NCI-H146 treated with DMSO at 0.1 percent for 48 hours (cell line): Measurements from ENCODE around the gene SPG11.
"Not testable (repeated sequence)": the region's sequence is repeated elsewhere in the genome, so short reads cannot be mapped to it uniquely, and the experiment has no call there.

Experiments
- DNase-seq: peaks from one replicate; lab custom pipeline; 2025; ENCODE audit not compliant: unreplicated experiment; lab: John Stamatoyannopoulos, UW

SPG11 gene, protein sequence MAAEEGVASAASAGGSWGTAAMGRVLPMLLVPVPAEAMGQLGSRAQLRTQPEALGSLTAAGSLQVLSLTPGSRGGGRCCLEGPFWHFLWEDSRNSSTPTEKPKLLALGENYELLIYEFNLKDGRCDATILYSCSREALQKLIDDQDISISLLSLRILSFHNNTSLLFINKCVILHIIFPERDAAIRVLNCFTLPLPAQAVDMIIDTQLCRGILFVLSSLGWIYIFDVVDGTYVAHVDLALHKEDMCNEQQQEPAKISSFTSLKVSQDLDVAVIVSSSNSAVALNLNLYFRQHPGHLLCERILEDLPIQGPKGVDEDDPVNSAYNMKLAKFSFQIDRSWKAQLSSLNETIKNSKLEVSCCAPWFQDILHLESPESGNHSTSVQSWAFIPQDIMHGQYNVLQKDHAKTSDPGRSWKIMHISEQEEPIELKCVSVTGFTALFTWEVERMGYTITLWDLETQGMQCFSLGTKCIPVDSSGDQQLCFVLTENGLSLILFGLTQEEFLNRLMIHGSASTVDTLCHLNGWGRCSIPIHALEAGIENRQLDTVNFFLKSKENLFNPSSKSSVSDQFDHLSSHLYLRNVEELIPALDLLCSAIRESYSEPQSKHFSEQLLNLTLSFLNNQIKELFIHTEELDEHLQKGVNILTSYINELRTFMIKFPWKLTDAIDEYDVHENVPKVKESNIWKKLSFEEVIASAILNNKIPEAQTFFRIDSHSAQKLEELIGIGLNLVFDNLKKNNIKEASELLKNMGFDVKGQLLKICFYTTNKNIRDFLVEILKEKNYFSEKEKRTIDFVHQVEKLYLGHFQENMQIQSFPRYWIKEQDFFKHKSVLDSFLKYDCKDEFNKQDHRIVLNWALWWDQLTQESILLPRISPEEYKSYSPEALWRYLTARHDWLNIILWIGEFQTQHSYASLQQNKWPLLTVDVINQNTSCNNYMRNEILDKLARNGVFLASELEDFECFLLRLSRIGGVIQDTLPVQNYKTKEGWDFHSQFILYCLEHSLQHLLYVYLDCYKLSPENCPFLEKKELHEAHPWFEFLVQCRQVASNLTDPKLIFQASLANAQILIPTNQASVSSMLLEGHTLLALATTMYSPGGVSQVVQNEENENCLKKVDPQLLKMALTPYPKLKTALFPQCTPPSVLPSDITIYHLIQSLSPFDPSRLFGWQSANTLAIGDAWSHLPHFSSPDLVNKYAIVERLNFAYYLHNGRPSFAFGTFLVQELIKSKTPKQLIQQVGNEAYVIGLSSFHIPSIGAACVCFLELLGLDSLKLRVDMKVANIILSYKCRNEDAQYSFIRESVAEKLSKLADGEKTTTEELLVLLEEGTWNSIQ (N-terminal part only)

DNA sequence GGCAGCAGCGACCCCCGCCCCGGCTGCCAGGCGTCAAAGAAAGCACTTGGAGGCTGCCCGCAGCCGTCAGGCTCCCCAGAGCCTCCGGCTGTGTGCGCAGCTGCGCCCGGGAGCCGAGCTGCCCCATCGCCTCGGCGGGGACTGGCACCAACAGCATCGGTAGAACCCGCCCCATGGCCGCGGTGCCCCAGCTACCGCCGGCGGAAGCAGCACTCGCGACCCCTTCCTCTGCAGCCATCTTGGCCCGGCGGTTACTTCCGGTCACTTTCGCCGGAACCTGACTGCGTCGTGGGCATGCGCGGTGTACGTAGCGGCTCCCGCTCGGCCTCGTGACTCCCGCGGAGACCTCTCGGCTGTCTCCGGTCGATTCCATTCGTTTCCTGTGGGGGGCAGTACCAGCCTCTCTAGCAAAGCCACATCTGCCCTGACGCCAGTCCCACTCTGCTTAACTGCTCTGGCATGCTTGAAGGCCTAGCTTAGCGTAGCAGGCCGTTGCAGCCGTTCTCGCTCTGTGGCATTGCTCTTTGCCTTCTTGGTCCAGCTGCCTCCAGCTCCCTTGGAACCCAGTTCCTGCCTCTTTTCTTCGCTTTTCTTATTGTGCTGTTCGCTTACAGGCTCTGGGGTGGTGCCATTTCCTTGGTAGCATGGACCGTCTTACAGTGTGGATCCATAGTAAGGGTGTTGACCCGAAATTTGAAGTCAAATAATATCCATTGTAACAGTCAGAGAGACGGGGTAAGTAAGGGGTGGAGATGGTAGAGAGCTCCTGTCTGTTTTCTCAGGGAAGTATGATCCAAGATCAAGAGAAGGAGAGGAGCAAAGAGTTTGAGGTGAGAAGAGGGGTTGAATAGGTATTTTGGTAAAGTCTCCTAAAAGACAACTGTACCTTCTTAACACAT is at the start of gene SPG11:
SPG11 (minus strand) TSS at position 253 of the 899 bp plus-strand sequence; CDS start at position 238, 15 bp downstream.
- peak; percentile 87 for DNase-seq

DNA sequence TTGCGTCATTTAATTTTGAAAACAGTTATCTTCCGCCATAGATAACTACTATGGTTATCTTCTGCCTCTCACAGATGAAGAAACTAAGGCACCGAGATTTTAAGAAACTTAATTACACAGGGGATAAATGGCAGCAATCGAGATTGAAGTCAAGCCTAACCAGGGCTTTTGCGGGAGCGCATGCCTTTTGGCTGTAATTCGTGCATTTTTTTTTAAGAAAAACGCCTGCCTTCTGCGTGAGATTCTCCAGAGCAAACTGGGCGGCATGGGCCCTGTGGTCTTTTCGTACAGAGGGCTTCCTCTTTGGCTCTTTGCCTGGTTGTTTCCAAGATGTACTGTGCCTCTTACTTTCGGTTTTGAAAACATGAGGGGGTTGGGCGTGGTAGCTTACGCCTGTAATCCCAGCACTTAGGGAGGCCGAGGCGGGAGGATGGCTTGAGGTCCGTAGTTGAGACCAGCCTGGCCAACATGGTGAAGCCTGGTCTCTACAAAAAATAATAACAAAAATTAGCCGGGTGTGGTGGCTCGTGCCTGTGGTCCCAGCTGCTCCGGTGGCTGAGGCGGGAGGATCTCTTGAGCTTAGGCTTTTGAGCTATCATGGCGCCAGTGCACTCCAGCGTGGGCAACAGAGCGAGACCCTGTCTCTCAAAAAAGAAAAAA is 49.0 kb upstream of the SPG11 start:
- DNase-seq = no peak

DNA sequence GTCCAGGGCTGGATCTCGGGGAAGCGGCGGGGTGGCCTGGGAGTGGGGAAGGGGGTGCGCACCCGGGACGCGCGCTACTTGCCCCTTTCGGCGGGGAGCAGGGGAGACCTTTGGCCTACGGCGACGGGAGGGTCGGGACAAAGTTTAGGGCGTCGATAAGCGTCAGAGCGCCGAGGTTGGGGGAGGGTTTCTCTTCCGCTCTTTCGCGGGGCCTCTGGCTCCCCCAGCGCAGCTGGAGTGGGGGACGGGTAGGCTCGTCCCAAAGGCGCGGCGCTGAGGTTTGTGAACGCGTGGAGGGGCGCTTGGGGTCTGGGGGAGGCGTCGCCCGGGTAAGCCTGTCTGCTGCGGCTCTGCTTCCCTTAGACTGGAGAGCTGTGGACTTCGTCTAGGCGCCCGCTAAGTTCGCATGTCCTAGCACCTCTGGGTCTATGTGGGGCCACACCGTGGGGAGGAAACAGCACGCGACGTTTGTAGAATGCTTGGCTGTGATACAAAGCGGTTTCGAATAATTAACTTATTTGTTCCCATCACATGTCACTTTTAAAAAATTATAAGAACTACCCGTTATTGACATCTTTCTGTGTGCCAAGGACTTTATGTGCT is 48.4 kb upstream of the SPG11 start:
- DNase-seq = no peak

DNA sequence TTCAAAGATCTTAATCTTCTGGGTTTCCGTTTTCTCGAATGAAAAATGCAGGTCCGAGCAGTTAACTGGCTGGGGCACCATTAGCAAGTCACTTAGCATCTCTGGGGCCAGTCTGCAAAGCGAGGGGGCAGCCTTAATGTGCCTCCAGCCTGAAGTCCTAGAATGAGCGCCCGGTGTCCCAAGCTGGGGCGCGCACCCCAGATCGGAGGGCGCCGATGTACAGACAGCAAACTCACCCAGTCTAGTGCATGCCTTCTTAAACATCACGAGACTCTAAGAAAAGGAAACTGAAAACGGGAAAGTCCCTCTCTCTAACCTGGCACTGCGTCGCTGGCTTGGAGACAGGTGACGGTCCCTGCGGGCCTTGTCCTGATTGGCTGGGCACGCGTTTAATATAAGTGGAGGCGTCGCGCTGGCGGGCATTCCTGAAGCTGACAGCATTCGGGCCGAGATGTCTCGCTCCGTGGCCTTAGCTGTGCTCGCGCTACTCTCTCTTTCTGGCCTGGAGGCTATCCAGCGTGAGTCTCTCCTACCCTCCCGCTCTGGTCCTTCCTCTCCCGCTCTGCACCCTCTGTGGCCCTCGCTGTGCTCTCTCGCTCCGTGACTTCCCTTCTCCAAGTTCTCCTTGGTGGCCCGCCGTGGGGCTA is 47.8 kb upstream of the SPG11 start, which contains the start of the genes B2M and PATL2:
B2M (plus strand) TSS at position 422 of the 647 bp plus-strand sequence; CDS start at position 452, 30 bp downstream.
PATL2 (minus strand) TSS at position 228 of the 647 bp plus-strand sequence. CDS start 34,833 bp downstream, outside the sequence.
- DNase-seq = peak; percentile 73

DNA sequence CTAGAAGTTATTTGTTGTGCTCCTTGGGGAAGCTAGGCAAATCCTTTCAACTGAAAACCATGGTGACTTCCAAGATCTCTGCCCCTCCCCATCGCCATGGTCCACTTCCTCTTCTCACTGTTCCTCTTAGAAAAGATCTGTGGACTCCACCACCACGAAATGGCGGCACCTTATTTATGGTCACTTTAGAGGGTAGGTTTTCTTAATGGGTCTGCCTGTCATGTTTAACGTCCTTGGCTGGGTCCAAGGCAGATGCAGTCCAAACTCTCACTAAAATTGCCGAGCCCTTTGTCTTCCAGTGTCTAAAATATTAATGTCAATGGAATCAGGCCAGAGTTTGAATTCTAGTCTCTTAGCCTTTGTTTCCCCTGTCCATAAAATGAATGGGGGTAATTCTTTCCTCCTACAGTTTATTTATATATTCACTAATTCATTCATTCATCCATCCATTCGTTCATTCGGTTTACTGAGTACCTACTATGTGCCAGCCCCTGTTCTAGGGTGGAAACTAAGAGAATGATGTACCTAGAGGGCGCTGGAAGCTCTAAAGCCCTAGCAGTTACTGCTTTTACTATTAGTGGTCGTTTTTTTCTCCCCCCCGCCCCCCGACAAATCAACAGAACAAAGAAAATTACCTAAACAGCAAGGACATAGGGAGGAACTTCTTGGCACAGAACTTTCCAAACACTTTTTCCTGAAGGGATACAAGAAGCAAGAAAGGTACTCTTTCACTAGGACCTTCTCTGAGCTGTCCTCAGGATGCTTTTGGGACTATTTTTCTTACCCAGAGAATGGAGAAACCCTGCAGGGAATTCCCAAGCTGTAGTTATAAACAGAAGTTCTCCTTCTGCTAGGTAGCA is 47.0 kb upstream of the SPG11 start:
- DNase-seq = no peak

DNA sequence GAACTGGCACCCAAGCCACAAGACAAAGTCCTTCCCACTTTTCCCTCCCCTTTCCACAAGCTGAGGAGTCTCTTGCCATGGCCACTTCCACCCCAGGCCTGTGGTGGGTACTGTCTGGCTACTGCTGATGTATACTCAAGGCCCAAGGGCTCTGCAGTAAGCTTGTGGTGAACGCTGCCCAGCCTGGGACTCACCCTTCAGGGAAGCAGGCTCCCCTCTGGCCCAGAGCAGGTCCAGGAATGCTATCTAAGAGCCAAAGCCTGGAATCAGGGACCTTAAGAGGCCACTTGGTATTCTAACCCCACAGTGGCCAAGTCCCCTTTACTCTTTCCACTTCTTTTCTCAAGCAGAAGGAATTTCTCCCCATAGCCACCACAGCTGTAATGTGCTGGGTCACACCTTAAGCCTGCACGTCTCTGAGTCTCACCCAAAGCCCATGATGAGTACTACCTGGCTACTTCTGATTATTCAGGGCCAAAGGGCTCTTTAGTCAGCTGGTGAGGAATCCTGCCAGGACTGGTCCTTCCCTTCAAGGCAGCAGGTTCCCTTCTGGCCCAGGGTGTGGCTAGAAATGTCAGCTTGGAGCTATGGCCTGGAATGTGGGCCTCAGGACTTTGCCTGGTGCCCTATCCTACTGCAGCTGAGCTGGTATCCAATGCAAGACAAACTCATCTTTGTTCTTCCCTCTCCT is 43.6 kb upstream of the SPG11 start:
- no peak for DNase-seq

DNA sequence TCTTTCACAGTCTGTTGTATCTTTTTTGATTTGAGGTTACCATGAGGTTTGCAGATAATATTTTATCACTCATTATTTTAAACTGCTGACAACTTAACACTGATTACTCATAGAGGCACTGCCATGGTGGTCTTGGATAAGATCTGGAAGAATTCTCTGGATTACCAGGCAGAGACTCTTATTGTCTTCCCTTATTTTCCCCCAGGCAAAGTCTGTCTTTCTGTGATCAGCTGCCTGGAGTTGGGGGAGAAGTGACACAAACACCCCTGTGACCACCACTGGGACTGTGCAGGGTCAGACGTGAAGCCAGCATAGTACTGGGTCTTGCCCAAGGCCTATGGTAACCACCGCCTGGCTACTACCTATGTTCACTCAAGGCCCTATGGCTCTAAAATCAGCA is 42.9 kb upstream of the SPG11 start:
- DNase-seq = no peak

DNA sequence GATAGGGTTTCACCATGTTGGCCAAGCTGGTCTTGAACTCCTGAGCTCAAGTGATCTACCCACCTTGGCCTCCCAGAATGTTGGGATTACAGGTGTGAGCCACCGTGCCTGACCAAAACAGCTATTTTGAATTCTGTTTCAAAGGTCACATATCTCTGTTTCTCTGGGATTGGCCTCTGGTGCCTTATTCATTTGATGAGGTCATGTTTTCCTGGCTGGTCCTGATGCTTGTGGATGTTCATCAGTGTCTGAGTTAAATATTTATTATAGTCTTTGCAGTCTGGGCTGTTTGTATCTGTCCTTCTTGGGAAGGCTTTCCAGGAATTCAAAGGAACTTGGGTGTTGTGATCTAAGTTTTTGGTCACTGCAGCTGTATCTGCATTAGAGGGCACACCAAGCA is 42.5 kb upstream of the SPG11 start:
- DNase-seq = no peak

DNA sequence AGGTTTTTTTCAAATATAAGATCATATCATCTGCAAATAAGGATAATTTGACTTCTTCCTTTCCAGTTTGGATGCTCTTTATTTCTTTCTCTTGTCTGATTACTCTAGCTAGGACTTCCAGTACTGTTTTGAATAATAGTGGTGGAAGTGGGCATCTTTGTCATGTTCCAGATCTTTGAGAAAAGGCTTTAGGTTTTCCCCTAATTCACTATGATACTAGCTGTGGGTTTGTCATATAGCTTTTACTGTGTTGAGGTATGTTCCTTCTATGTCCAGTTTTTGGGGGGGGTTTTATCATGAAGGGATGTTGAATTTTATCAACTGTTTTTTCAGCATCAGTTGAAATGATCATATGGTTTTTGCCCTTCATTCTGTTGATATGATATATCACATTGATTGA is 37.2 kb upstream of the SPG11 start:
- not testable (repeated sequence) for DNase-seq

DNA sequence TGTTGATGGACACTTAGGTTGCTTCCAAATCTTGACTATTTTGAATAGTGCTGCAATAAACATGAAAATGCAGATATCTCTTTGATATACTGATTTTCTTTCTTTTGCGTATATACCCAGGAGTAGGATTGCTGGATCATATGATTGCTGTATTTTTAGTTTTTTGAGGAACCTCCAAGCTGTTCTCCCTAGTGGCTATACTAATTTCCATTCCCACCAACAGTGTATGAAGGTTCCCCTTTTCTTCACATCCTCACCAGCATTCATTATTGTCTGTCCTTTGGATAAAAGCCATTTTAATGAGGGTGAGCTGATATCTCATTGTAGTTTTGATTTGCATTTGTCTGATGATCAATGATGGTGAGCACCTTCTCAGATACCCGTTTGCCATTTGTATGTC is 35.2 kb upstream of the SPG11 start:
- DNase-seq = no peak

DNA sequence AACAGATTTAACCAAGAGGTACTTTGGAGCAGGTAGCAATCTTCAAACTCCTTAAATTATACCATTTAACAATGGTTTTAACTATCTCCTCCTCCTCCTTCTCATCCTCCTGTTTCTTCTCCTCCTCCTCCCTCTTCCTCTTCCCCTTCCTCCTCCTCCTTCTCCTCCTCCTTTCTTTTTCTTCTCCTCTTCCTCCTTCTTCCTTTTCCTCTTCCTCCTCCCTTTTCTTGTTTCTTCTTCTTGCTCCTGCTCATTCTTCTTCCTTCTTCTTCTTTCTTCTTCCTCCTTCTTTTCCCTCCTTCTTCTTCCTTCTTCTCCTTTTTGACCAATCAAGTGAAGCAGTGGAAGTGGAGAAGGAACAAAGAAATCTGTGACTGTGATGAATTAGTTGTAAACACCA is 33.6 kb upstream of the SPG11 start:
- no peak for DNase-seq

DNA sequence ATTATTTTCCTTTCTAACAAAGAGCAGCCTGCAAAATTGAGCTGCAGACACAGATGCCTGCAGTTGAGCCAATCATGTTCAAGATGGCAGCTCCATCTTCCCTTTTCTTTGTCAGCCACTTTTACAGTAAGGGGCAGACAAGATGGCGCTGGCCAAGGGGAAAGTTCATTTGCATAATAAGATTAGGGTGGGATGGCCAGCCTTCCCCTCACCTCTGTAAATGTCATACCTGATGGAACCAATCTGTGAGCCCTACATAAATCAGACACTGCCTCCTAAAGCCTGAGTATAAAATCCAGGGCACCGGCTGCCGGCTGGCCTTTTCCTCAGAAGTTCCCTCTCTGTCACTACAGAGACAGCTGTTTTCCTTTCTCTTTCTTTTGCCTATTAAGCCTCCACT is 31.8 kb upstream of the SPG11 start:
- no peak for DNase-seq

DNA sequence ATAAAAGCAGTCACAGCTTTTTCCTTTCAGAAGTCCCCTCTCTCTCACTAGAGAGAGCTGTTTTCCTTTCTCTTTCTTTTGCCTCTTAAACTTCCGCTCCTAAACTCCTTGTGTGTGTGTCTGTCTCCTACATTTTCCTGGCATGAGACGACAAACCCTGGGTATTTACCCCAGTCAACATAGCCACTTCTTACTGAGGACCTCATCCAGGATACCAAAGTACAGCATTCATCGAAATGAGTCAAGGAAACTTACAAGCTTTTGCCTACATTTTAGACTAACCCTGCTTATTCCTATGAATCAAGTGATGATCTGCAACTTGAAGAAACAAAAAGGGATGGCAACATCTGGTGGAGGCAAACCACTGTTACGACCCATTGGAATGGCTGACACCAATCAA is 31.0 kb upstream of the SPG11 start:
- DNase-seq = no peak

DNA sequence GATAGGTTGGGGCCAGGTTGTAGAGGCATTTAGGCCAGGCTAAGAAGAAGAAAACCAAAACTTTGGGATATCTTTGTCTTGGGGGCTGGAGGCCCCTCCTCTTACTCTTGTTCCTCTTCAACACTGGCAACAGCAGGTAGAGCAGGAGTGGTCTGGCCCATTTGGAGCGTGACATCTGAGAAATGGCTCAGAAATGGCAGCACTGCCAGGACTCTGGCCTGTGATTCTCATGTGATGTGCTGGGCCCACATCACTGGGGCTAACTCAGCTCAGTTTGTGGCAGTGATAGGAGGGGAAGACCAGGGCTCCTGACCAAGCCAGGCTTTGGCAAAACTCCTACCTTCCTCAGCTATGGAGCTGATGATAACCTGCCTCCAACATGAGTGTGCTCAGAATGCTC is 29.2 kb upstream of the SPG11 start:
- no peak for DNase-seq

DNA sequence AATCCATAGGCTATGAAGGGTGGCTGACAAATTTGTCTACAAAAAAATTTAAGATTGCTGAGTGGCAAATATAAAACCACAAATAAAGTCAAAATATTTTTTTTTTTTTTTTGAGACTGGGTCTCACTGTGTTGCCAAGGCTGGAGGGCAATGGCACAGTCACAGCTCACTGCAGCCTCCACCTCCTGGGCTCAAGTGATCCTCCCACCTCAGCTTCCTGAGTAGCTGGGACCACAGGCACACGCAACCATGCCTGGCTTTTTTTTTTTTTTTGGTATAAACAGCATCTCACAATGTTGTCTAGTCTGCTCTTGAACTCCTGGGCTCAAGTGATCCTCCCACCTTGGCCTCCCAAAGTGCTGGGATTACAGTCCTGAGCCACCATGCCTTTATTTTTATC is 26.8 kb upstream of the SPG11 start:
- not testable (repeated sequence) for DNase-seq

DNA sequence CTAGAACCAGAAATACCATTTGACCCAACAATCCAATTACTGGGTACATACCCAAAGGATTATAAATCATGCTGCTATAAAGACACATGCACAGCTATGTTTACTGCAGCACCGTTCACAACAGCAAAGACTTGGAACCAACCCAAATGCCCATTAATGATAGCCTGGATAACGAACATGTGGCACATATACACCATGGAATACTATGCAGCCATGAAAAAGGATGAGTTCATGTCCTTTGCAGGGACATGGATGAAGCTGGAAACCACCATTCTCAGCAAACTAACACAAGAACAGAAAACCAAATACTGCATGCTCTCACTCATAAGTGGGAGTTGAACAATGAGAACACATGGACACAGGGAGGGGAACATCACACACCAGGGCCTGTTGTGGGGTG is 25.9 kb upstream of the SPG11 start:
- not testable (repeated sequence) for DNase-seq
